Endothelial cell of umbilical vein (primary cell): Measurements from ENCODE around the gene RAB12. TPM values are rescaled to one million over a fixed set of nuclear protein-coding genes. Genes with fewer than 3 reads are reported as not detected.
A peak's percentile ranks its signal among the peaks of the same experiment; 100 is the strongest.

Experiments
- BruUV-seq: library from RNA; stranded (reverse); fragments of 400-500 nt; replicated peaks from 2 replicates; lab custom pipeline; 2021; lab: Mats Ljungman, UMichigan
- CTCF ChIA-PET: fragments of 300-600, 350-600 bp; sonication (Branson Sonifier 250); formaldehyde crosslinking; loops from one replicate; lab custom pipeline; 2021; ENCODE audit warnings: antibody characterized with exemption, inconsistent platforms; lab: Charles Lee
- POLR2A ChIA-PET: fragments of 300-600, 350-600 bp; sonication (Branson Sonifier 250); formaldehyde crosslinking; loops from one replicate; lab custom pipeline; 2021; ENCODE audit warnings: antibody characterized with exemption, inconsistent platforms; lab: Charles Lee
- DNase-seq: peaks from one replicate; pipeline ENCODE4 v3.0.0-alpha.2; 2011; ENCODE audit warnings: low read depth, low spot score
- FAIRE-seq: peaks from 2 replicates; lab custom pipeline; 2011; peaks lifted over from hg19 to GRCh38; lab: Jason Lieb, UNC
- H2AFZ ChIP-seq: 2 replicates; pipeline ENCODE4 v1.6.0; 2012; ENCODE audit warnings: low read depth, low read length, control low read depth, inconsistent platforms
- H3K27ac ChIP-seq: 2 replicates; pipeline ENCODE4 v1.5.1; 2011; ENCODE audit warnings: low read depth, mild to moderate bottlenecking, control low read depth, low read length, moderate library complexity; ENCODE audit not compliant: insufficient read depth
- H3K27me3 ChIP-seq, 2 experiments: 2 replicates each; pipeline versions ENCODE4 v1.6.0 to v1.6.1; 2011; ENCODE audit warnings: low read length in 2 of 2, mixed read lengths in 1 of 2; ENCODE audit not compliant: control insufficient read depth in 2 of 2, insufficient read depth in 2 of 2
- H3K36me3 ChIP-seq, 2 experiments: 2 replicates in 1 of 2; 3 replicates in 1 of 2; pipeline ENCODE4 v1.5.1; 2011; ENCODE audit warnings: low read length in 2 of 2, mild to moderate bottlenecking in 1 of 2, moderate library complexity in 1 of 2; ENCODE audit not compliant: control insufficient read depth in 2 of 2, insufficient read depth in 2 of 2; ENCODE audit errors: extremely low read depth in 1 of 2
- H3K4me1 ChIP-seq: 3 replicates; pipeline ENCODE4 v1.5.1; 2011; ENCODE audit warnings: mild to moderate bottlenecking, low read length; ENCODE audit not compliant: control insufficient read depth, insufficient read depth; ENCODE audit errors: extremely low read depth
- H3K4me2 ChIP-seq: 2 replicates; pipeline ENCODE4 v1.6.1; 2011; ENCODE audit warnings: low read length, control low read depth, mixed read lengths; ENCODE audit not compliant: insufficient read depth
- H3K4me3 ChIP-seq, 3 experiments: fragments of 200-600 bp in 1 of 3; sonication (generic), shearing (Covaris generic) in 1 of 3; replicated peaks in 1 of 3; 2 replicates each; pipeline ENCODE4 v1.5.1; 2011 to 2016; ENCODE audit warnings: control low read depth in 3 of 3, low read length in 3 of 3, mild to moderate bottlenecking in 2 of 3, inconsistent platforms in 1 of 3, low read depth in 1 of 3, moderate library complexity in 1 of 3; ENCODE audit not compliant: insufficient read depth in 1 of 3
- H3K79me2 ChIP-seq: 2 replicates; pipeline ENCODE4 v1.6.0; 2012; ENCODE audit warnings: low read length, inconsistent platforms; ENCODE audit not compliant: control insufficient read depth, insufficient read depth
- H3K9ac ChIP-seq: replicated peaks from 2 replicates; pipeline ENCODE3; 2011; ENCODE audit warnings: low read length, control low read depth; ENCODE audit not compliant: insufficient read depth; ENCODE audit errors: extremely low read depth
- H3K9me1 ChIP-seq: replicated peaks from 3 replicates; pipeline ENCODE4 v1.6.0; 2011; ENCODE audit warnings: mild to moderate bottlenecking, low read length; ENCODE audit not compliant: control insufficient read depth, insufficient read depth; ENCODE audit errors: extremely low read depth
- H3K9me3 ChIP-seq: replicated peaks from 2 replicates; pipeline ENCODE4 v1.5.1; 2012; ENCODE audit warnings: low read length, inconsistent platforms; ENCODE audit not compliant: control insufficient read depth, insufficient read depth
- H4K20me1 ChIP-seq: replicated peaks from 2 replicates; pipeline ENCODE3; 2011; ENCODE audit warnings: mild to moderate bottlenecking, low read length; ENCODE audit not compliant: control insufficient read depth, insufficient read depth; ENCODE audit errors: extremely low read depth
- CTCF ChIP-seq, 2 donors: IDR thresholded peaks; 1 replicate in 1 of 2; 2 replicates in 1 of 2; pipeline ENCODE4 v1.5.1; 2011; ENCODE audit warnings: low read length in 2 of 2, mild to moderate bottlenecking in 2 of 2, moderate library complexity in 2 of 2, control low read depth in 1 of 2, inconsistent platforms in 1 of 2, low read depth in 1 of 2; ENCODE audit not compliant: insufficient read depth in 1 of 2; ENCODE audit errors: extremely low read depth in 1 of 2
- EZH2 ChIP-seq: IDR thresholded peaks from 2 replicates; pipeline ENCODE4 v1.6.1; 2012; ENCODE audit warnings: borderline replicate concordance, low read depth, mild to moderate bottlenecking, moderate library complexity, low read length, inconsistent platforms; ENCODE audit not compliant: severe bottlenecking
- FOS ChIP-seq: IDR thresholded peaks from 2 replicates; pipeline ENCODE4 v1.6.1; 2011; ENCODE audit warnings: mild to moderate bottlenecking, low read length, moderate library complexity, borderline replicate concordance; ENCODE audit not compliant: insufficient read depth
- GATA2 ChIP-seq: IDR thresholded peaks from 2 replicates; pipeline ENCODE4 v1.7.0; 2011; ENCODE audit warnings: low read depth, mild to moderate bottlenecking, moderate library complexity, mixed read lengths, low read length; ENCODE audit not compliant: insufficient read length, insufficient read depth
- JUN ChIP-seq: IDR thresholded peaks from 2 replicates; pipeline ENCODE4 v1.6.1; 2011; ENCODE audit warnings: borderline replicate concordance, low read depth; ENCODE audit not compliant: insufficient read length, insufficient read depth
- MAX ChIP-seq: IDR thresholded peaks from 2 replicates; pipeline ENCODE4 v1.6.1; 2011; ENCODE audit not compliant: insufficient read depth, insufficient read length
- MYC ChIP-seq: IDR thresholded peaks from one replicate; pipeline ENCODE4 v1.6.1; 2011; ENCODE audit warnings: mild to moderate bottlenecking, low read depth, low read length
- POLR2A ChIP-seq: IDR thresholded peaks from 2 replicates; pipeline ENCODE4 v1.6.1; 2012; ENCODE audit warnings: low read depth, mild to moderate bottlenecking, control low read depth, low read length
- POLR2AphosphoS5 ChIP-seq: IDR thresholded peaks from 2 replicates; pipeline ENCODE4 v1.6.1; 2012; ENCODE audit warnings: low read depth, mild to moderate bottlenecking, control low read depth, low read length, moderate library complexity; ENCODE audit not compliant: insufficient read depth
- dilution Hi-C: fragments of 300-500 bp; cut with MboI; formaldehyde crosslinking; loops from one replicate; pipeline ENCODE4 v1.15.0; 2019; ENCODE audit warnings: low sequenced_read_pairs; ENCODE audit not compliant: extremely low pct_ligation_motif_present
- intact Hi-C: fragments of 100-400 bp; cut with micrococcal nuclease; formaldehyde crosslinking; loops from one replicate; pipeline ENCODE4 v1.10.0; 2022
- polyA plus RNA-seq, 4 experiments: library from polyadenylated mRNA; depleted of rRNA in 3 of 4; stranded (reverse) in 3 of 4; unstranded in 1 of 4; fragments of >200 nt; gene quantifications; 2 replicates each; pipeline versions ENCODE4 v1.2.1 to v1.2.3, GENCODE V29; 2011 to 2012; ENCODE audit warnings: missing spikeins in 1 of 4
- total RNA-seq: library from RNA; stranded (reverse); gene quantifications from 2 replicates; pipeline ENCODE4 v1.2.3, GENCODE V29; 2021

The RAB12 gene
- total and polyA plus RNA-seq, 2 donors (not counting 3 experiments of a cell fraction or from before 2014, with no cell fraction given): 11.5 to 42.0 TPM

GRCh38 chr18:8610459-8610851, 1.2 kb downstream of the RAB12 start:
- peaks cover 57% of the 10 kb centered on the region for H3K79me2 ChIP-seq
- H3K4me1 ChIP-seq: peaks cover 17% of the 10 kb centered on the region
- H3K9me3 ChIP-seq: no peaks in the 10 kb centered on the region
- H3K27ac ChIP-seq: peak overlapping the region; percentile 39
- peaks cover 0 to 3% of the 10 kb centered on the region in 2 experiments for H3K36me3 ChIP-seq
- no peaks in the 10 kb centered on the region for H3K9me1 ChIP-seq
- H4K20me1 ChIP-seq: peaks cover 9% of the 10 kb centered on the region
- H3K9ac ChIP-seq: peak overlapping the region; percentile 83
- DNase-seq (peak; percentile 49), FAIRE-seq (no peak)
- peaks cover 0 to 2% of the 10 kb centered on the region in 2 experiments for H3K27me3 ChIP-seq
- peak overlapping the region; percentile 84 for H3K4me2 ChIP-seq
- intact Hi-C loops (loop anchor here (2.0 kb wide), 1 partner anchor 24 kb away; no protein-coding TSS in a partner anchor), dilution Hi-C loops (no loop called here)
- TSS peak; percentile 99 for BruUV-seq
- CTCF ChIA-PET: no interaction called here
- no peak overlapping the region for H2AFZ ChIP-seq
- TF ChIP-seq FOS: no peak
- TF ChIP-seq POLR2A: no peak
- TF ChIP-seq CTCF (IDR thresholded peaks at IDR 0.05; ENCODE audit: extremely low read depth in 1 of 2, insufficient read depth in 1 of 2, low read depth in 1 of 2, low read length in 2 of 2): no peak
- no peak for TF ChIP-seq GATA2
- no peak for TF ChIP-seq MAX
- no peak for TF ChIP-seq JUN
- no peak for TF ChIP-seq EZH2
- TF ChIP-seq MYC: no peak
- no peak for TF ChIP-seq POLR2AphosphoS5
- POLR2A ChIA-PET: no interaction called here
- H3K4me3 ChIP-seq: peak overlapping the region; percentile 63 to 98 (median 78)
